A172 (cell line): ENCODE results near the gene MGAT5. TPM values are rescaled to one million over a fixed set of nuclear protein-coding genes. Genes with fewer than 3 reads are reported as not detected.

ENCODE experiments used
- DNase-seq: peaks from one replicate; pipeline ENCODE4 v3.0.0-alpha.2; 2015; ENCODE audit warnings: low spot score
- total RNA-seq: library from RNA; depleted of rRNA; stranded (reverse); fragments of >200 nt; shearing (Covaris generic); gene quantifications from 2 replicates; pipeline ENCODE4 v1.2.3, GENCODE V29; 2014

The MGAT5 gene
- total RNA-seq, 1 experiment from 2014 or later, result 31.8 TPM

DNA sequence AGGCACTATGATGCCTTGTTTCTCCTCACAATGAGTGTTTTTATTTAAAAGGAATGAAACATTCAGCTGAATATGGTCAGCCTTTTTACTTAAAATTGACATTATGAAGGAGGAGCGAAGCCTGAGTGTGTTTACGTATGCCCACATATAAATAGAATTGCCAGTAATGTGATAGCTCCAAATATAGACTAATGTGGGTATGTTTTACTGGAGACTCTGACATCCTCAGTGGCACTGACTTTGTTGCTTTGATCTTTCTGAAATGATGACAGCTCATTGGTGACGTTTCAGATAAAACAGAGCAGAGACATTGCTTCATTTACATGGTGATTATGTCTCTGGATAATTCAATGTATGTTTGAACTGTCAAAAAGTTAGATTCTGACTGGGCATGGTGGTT is 167.0 kb downstream of the MGAT5 start:
- no peak for DNase-seq

DNA sequence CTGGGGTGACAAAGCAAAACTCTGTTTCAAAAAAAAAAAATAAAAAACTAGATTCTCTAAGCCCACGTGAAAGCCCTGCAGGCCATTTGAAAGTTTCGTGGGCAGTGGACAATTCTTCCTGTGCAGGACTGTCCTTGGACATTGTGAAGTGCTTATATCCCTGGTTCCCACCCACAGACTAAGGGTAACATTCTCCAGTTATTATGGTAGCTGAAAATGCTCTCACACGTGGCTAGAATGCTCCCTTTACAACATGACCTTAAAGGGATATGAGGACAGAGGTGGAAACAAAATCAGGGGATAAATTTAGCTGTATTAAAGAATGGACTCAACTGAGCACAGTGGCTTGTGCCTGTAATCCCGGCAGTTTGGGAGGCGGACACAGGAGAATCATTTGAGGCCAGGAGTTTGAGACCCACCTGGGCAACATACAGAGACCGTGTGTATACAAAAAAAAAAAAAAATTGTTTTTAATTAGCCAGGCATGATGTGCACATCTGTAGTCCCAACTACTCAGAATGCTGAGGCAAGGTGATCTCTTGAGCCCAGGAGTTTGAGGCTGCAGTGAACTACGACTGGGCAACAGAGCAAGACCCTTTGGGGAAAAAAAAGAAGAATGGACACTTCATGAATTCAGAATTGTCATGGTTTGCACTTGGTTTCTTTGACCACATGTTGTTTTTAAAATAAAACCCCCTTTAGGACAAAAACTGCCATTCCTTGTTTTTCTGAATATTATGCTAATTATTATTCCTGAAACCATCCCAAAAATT is 167.9 kb downstream of the MGAT5 start:
- no peak for DNase-seq

- no peak for DNase-seq
Observed at GRCh38 chr2:134425724-134426496, 172.0 kb downstream of the MGAT5 start.

DNA sequence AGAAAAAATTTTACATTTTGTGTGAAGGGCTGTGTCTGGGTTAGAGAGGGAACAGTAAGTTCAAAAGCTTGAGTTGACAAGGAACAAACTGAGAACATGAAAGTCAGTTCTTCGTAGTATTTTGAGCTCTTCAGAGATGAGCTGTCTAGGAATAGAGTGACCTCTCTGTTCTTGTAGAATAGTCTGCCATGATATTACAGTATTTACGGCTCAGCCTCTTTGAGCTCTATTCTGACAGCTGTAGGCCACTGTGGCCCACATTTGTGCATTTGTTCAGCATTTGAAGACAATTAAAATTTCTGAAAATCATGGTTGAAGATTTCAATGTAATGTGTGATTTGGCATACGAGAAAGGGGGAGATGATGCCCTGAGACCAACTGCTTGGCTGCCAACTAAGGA is 172.8 kb downstream of the MGAT5 start:
- DNase-seq, result no peak

DNA sequence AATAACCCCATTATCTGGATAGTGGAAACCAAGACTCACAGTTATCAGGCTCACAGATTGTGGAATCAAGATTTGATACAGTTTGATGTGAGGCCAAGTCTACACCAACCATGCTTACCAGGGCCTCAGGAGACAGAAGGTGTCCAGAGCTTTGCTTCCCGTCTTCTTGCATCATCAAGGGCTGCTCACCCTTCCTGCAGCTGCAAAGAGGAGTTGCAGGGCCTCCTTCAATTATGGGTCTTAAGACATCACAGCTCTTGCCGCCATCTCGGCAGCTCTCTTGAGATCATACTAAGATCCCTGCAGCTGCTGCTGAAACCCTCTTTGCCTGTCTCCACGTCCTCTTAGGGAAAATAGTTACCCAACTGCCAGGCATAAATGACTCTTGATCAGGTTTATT is 176.0 kb downstream of the MGAT5 start:
- no peak for DNase-seq

GRCh38 chr2:134431838-134432434 is 178.1 kb downstream of the MGAT5 start:
- DNase-seq, result peak; percentile 46

GRCh38 chr2:134432435-134432883 is 178.6 kb downstream of the MGAT5 start:
- DNase-seq, result no peak

DNA sequence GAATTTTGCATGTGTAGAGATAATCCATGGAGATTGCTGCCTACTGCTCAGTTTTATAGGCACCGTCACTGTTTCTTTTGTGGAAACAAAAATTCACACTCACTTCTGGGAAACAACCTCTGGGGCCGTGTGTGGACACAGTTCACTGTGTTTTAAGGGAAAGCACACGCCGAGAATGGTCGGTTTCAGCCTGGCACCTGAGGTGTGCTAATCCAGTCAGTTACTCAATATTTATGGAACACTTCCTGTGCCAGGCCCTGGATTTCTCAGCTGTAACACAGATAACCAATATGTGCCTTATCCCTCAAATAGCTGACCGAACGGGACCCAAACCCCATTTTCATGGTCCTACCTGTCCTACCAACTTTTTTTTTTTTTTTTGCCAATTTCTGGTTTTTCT is 179.6 kb downstream of the MGAT5 start:
- DNase-seq, result no peak

- no peak for DNase-seq
Observed at GRCh38 chr2:134433979-134434378, 180.1 kb downstream of the MGAT5 start.

DNA sequence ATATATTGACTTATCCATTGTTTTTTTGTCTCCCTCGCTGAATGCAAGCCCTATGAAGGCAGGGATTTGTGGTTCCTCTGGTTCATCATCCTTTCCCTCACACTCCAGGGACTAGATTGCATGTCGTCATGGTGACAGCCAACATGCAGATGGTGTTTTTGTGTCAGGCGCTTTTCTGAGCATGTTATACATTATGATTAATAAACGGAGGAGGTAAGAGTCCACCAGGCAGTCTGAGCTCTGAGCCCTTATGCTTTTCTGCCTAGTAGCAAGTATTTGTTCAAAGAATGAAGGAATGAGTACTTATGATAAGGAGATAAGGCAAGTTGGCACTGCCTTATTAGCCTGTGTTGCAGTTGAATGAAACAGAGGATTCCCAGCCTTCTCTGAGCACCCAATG is 181.6 kb downstream of the MGAT5 start:
- DNase-seq, result no peak

- DNase-seq, result no peak
Observed at GRCh38 chr2:134435936-134436335, 182.1 kb downstream of the MGAT5 start.

DNA sequence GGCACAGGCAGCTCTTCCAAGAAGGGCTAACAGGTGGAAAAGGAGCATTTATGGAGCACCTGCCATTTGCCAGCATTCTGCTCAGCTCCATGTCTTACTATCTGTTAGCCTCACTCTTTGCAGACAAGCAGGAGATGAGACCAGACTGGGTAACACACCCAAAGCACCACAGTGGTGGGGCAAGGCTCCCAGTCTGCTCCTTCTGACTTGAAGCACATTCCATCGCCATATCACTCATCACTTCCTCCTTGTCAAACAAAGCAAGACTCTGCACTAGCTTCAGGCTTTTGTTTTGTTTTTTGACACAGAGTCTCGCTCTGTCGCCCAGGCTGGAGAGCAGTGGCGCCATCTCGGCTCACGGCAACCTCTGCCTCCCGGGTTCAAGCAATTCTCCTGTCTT is 182.8 kb downstream of the MGAT5 start:
- no peak for DNase-seq

DNA sequence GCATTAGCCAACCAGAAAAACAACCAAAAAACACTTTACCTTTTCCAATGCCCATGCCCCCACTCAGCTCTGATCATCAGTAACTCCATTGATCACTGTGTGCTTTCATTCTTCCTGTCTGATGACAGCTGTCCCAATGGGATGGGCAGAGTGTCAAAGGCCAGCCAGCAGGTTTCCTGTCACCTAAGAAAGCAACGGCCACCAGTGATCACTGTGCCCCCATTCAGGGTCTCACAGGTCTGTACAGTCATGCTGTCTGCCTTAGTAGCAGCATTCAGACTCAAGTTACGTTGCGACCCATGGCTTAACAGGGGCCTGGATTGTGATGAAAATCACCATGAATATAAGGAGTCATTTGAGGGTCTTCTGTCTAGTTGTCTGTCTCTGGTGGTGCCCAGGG is 184.5 kb downstream of the MGAT5 start:
- DNase-seq, result no peak

DNA sequence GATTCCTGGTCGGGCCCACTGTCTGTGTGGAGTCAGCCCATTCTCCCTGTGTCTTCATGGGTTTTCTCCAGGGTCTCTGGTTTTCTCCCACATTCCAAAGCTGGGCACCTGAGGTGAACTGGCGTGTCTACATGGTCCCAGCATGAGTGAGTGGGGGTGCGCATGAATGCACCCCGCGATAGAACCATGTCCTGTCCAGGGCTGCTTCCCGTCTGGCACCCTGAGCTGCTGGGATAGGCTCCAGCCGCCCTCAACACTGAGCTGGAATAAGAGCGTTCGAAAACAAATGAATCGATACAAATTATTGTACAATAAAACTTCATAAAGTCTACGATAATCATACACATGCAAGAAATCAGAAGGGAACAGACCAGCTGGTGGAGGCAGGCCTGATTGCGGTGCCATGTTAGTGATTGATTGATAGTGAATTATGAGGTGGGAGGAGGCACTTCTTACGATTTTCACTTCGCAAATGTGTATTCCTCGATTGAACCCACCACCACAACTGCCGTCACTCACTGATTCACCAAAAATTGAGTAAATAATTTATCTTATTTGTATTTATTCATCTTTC is 186.6 kb downstream of the MGAT5 start:
- DNase-seq, result no peak

DNA sequence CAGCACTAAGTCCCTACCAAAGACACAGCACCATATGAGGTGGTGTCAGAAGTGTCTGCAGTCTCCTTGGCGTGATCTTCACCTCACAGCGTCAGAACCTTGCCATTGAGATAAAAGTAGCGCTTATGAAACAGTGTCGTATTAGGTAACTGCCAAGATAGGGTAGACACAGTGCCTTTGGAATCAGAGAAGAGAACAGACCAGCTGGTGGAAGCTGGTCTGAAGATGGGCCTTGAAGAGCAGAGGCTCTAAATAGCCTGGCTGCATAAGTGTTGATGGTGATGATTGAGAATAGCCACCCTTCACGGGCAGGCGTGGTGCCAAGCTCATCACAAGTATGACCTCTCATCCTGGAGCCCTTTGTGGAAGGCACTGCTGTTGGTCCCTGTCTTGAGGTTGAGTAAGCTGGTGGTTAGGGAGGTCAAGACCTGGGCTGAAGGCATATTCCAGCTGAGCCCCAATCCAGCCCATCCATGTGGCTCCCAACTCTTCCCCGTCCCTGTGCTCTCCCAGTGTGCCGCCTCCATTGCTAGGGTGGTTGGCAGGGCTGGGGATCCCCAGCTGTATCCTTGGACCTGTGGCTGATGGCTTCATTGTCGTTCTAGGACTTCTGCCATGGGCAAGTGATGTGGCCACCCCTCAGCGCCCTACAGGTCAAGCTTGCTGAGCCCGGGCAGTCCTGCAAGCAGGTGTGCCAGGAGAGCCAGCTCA is 187.4 kb downstream of the MGAT5 start:
- DNase-seq, result no peak

GRCh38 chr2:134443814-134444480 is 190.1 kb downstream of the MGAT5 start:
- DNase-seq, result no peak

- DNase-seq, result no peak
Observed at GRCh38 chr2:134445116-134445515, 191.2 kb downstream of the MGAT5 start.

GRCh38 chr2:134445985-134446382 is 192.1 kb downstream of the MGAT5 start:
- no peak for DNase-seq

DNA sequence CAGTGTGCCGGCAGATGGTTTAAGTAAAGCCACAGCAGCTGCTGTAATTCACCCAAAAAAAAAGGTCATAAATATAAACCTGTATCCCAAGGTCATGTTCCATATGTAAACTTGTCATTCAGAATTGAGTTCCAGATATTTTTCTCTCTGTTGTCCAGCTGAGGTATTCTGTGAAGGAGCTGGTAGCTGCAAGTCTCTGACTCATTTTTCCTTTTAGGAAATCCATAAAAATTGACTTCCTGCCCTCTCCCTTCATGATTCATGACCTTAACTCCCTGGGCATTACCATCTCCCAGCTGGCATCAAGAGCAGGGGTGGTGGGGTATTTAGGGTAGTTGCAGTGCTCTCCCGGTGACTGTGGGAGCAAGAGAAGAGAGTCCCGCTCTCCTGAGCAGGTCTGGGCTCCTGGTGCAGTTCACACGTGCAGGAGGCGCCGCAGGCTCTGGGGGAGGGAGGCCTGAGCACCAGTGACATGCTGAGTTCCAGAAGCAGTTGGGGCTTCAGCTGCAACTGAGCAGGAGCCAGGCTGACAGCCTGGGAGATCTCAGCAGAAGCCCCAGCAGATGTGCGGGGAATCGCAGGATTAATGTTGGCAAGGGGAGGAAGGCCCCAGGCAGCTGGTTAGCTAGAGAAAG is 192.6 kb downstream of the MGAT5 start:
- DNase-seq, result peak; percentile 81

- no peak for DNase-seq
Observed at GRCh38 chr2:134447669-134448068, 193.8 kb downstream of the MGAT5 start.

- no peak for DNase-seq
Observed at GRCh38 chr2:134448650-134449049, 194.8 kb downstream of the MGAT5 start.
